Panc1 (cell line): Measurements from ENCODE around the gene OAS2. TPM values are rescaled to one million over a fixed set of nuclear protein-coding genes. Genes with fewer than 3 reads are reported as not detected.

ENCODE experiments used
- ATAC-seq: fragments of 200-7000 bp; cut with Tn5 transposase; 2 replicates; pipeline ENCODE4 v1.9.1; 2020; ENCODE audit warnings: mild to moderate bottlenecking, moderate library complexity
- BruUV-seq: library from RNA; stranded (reverse); fragments of 400-500 nt; replicated peaks from 2 replicates; lab custom pipeline; 2021; lab: Mats Ljungman, UMichigan
- CTCF ChIA-PET: fragments of 300-600 bp; sonication (Branson Sonifier 250); formaldehyde crosslinking; loops from one replicate; lab custom pipeline; 2022; ENCODE audit warnings: antibody characterized with exemption; lab: Charles Lee
- POLR2A ChIA-PET: fragments of 300-600 bp; sonication (Branson Sonifier 250); formaldehyde crosslinking; loops from one replicate; lab custom pipeline; 2022; ENCODE audit warnings: antibody characterized with exemption; lab: Charles Lee
- DNase-seq: peaks from one replicate; pipeline ENCODE4 v3.0.0-alpha.2; 2010; ENCODE audit warnings: low read depth, low spot score
- H3K27ac ChIP-seq: 2 replicates; pipeline ENCODE4 v1.5.1; 2011; ENCODE audit warnings: mild to moderate bottlenecking, low read length, inconsistent platforms
- H3K27me3 ChIP-seq: fragments of 200-500 bp; sonication (Bioruptor generic); 2 replicates; pipeline ENCODE4 v1.6.0; 2014; ENCODE audit warnings: low read length, inconsistent platforms; ENCODE audit not compliant: control insufficient read depth, insufficient read depth
- H3K36me3 ChIP-seq: fragments of 200-500 bp; sonication (Bioruptor generic); 2 replicates; pipeline ENCODE4 v1.5.1; 2014; ENCODE audit warnings: inconsistent platforms, mild to moderate bottlenecking, low read length, moderate library complexity; ENCODE audit not compliant: control insufficient read depth, insufficient read depth
- H3K4me1 ChIP-seq: 2 replicates; pipeline ENCODE4 v1.5.1; 2011; ENCODE audit warnings: inconsistent platforms, mild to moderate bottlenecking, low read length, moderate library complexity; ENCODE audit not compliant: control insufficient read depth, insufficient read depth
- H3K4me3 ChIP-seq, 2 experiments: 2 replicates each; pipeline ENCODE4 v1.5.1; 2011 to 2012; ENCODE audit warnings: low read depth in 2 of 2, low read length in 2 of 2, mild to moderate bottlenecking in 2 of 2, inconsistent platforms in 1 of 2, moderate library complexity in 1 of 2
- H3K9me3 ChIP-seq: fragments of 200-500 bp; sonication (Bioruptor generic); 2 replicates; pipeline ENCODE4 v1.5.1; 2014; ENCODE audit warnings: low read depth, mild to moderate bottlenecking, inconsistent platforms, low read length, moderate library complexity; ENCODE audit not compliant: control insufficient read depth, insufficient read depth
- CTCF ChIP-seq: fragments of 450-650 bp; IDR thresholded peaks from 2 replicates; pipeline ENCODE4 v1.5.1; 2017; ENCODE audit warnings: mild to moderate bottlenecking
- POLR2AphosphoS5 ChIP-seq: IDR thresholded peaks from 2 replicates; pipeline ENCODE4 v1.6.1; 2012; ENCODE audit warnings: mild to moderate bottlenecking, low read depth, low read length, moderate library complexity
- REST ChIP-seq, 2 experiments: IDR thresholded peaks; 2 replicates each; pipeline ENCODE4 v1.6.1; 2011 to 2012; ENCODE audit warnings: low read depth in 2 of 2, control low read depth in 1 of 2, low read length in 1 of 2, mild to moderate bottlenecking in 1 of 2, moderate library complexity in 1 of 2; ENCODE audit not compliant: insufficient read depth in 1 of 2
- SIN3A ChIP-seq: IDR thresholded peaks from 2 replicates; pipeline ENCODE4 v1.6.1; 2012; ENCODE audit warnings: low read depth, mild to moderate bottlenecking, low read length, moderate library complexity, borderline replicate concordance; ENCODE audit not compliant: insufficient read depth
- TCF7L2 ChIP-seq: IDR thresholded peaks from 2 replicates; pipeline ENCODE4 v1.6.1; 2011; ENCODE audit warnings: mild to moderate bottlenecking, low read depth, low read length, inconsistent platforms
- in situ Hi-C: cut with HindIII; loops from 2 replicates; pipeline ENCODE4 v1.10.0; 2016; ENCODE audit warnings: low sequenced_read_pairs, low pct_unique_long_range_greater_than_20kb
- intact Hi-C: fragments of 100-400 bp; cut with micrococcal nuclease; formaldehyde crosslinking; loops from one replicate; pipeline ENCODE4 v1.10.0; 2022; ENCODE audit not compliant: unreplicated experiment
- total RNA-seq: library from RNA; stranded (reverse); gene quantifications from one replicate; pipeline ENCODE4 v1.2.1, GENCODE V29; 2021; ENCODE audit not compliant: unreplicated experiment

Gene OAS2
- total RNA-seq, 1 experiment from 2014 or later: 2.7 TPM

- Histone ChIP-seq H3K27ac (no peak overlapping the region), H3K4me1 (no peaks in the 10 kb centered on the region), H3K9me3 (no peaks in the 10 kb centered on the region), H3K27me3 (no peaks in the 10 kb centered on the region), H3K36me3 (no peaks in the 10 kb centered on the region), H3K4me3 (no peak overlapping the region)
- in situ Hi-C loops: no loop called here
- DNase-seq: no peak
- TF ChIP-seq POLR2AphosphoS5: no peak
- TF ChIP-seq TCF7L2: no peak
- TF ChIP-seq CTCF: no peak
- TF ChIP-seq SIN3A: no peak
- TF ChIP-seq REST (IDR thresholded peaks at IDR 0.05; ENCODE audit: insufficient read depth in 1 of 2, low read depth in 2 of 2, low read length in 1 of 2): no peak
- POLR2A ChIA-PET: no interaction called here
- intact Hi-C loops: no loop called here
- CTCF ChIA-PET: no interaction called here
- ATAC-seq: no peak
- no TSS peak for BruUV-seq
Observed at GRCh38 chr12:112973011-112973735, 5.1 kb upstream of the OAS2 start.

GRCh38 chr12:112973818-112974231 is 4.5 kb upstream of the OAS2 start:
- in situ Hi-C loops: no loop called here
- Histone ChIP-seq H3K36me3 (no peaks in the 10 kb centered on the region), H3K27ac (no peak overlapping the region), H3K9me3 (no peaks in the 10 kb centered on the region), H3K4me1 (no peaks in the 10 kb centered on the region), H3K4me3 (no peak overlapping the region), H3K27me3 (no peaks in the 10 kb centered on the region)
- POLR2A ChIA-PET: no interaction called here
- no peak for TF ChIP-seq CTCF
- TF ChIP-seq SIN3A: no peak
- no peak for TF ChIP-seq REST (IDR thresholded peaks at IDR 0.05; ENCODE audit: insufficient read depth in 1 of 2, low read depth in 2 of 2, low read length in 1 of 2)
- no peak for TF ChIP-seq TCF7L2
- TF ChIP-seq POLR2AphosphoS5: no peak
- BruUV-seq: no TSS peak
- intact Hi-C loops: no loop called here
- CTCF ChIA-PET: no interaction called here
- no peak for ATAC-seq
- DNase-seq: no peak
